AML-193 (cell line): ENCODE results near the gene TBC1D9B.

ENCODE experiments used
- DNase-seq, 2 experiments: peaks; one replicate each; lab custom pipeline; 2025; lab: John Stamatoyannopoulos, UW

The TBC1D9B gene

GRCh38 chr5:179906795-179907555 lies 722 bp downstream of the TBC1D9B start:
- peak; percentile 5 to 10 for DNase-seq

DNA sequence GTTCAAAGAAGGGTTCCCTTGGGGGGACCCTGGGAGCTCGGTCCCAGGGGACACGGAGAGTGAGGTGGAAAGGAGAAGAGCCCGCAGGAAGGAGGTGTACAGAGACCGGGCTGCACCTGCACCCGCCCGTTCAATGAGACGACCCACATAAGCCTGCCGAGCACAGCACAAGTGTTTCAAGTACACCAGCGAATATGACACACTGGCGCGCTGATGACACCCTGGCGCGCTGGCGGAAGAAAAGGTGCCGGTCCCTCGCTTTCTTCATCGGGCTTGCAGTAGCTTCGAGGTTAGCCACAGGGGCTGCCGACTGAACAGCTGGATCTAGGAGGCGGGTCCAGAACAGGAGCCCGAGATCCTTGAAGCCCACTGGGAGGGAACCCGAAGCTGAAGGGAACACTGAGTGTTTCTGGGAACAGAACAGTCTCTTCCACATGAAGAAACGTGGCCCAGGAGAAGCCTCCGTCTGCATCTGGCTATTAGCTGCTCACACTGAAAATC lies 1.4 kb downstream of the TBC1D9B start:
- DNase-seq = no peak

DNA sequence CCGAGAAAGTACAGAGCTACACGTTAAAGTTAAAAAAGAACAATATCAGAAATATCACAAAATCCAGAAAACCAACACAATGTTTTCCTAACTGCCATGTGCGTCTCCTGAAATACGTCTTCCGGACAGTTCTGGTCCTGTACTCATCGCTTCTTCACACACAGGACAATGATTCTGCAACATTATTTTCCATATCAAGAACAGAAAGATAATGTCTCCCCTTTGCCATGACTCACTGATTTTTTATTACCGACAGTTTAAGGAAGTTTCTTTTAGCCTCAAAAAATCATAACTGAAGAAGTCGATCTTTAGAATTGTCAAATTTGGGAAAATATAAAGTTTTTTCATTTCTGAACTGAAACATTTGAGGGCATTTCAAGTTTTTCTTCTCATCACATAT lies 2.5 kb downstream of the TBC1D9B start:
- peak; percentile 6 to 20 for DNase-seq

DNA sequence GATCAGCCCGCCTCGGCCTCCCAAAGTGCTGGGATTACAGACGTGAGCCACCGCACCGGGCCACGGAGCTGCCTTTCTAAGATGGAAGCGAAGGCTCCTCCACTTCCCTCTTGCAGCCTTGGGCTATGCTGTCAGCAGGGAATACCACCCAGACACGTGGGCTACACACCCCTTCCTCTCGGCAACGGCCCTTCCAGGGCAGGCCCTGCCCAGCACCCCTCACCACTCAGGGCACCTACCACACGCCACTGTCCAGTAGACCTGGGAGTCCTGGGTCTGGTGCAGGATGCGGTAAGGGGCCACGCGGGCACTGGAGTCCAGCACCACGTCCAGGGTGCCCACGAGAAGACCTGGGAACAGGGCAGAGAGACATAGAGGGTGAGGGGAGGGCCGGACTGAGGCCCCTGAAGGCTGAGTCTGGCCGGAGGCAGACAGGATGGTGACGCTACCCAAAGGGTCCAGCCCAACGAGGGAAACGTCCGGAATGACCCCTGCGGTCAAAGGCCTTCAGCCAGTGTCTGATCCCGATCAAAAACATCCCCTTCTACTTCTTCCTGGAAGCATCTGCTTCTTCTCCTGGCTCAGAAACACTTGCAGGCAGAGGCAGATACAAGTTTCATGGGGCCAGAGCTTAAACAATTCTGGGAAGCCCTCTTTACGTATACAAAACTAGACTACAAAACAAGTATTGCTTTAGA lies 3.1 kb downstream of the TBC1D9B start:
- no peak for DNase-seq

- DNase-seq = no peak
Measured at GRCh38 chr5:179902763-179903158, 4.9 kb downstream of the TBC1D9B start.

DNA sequence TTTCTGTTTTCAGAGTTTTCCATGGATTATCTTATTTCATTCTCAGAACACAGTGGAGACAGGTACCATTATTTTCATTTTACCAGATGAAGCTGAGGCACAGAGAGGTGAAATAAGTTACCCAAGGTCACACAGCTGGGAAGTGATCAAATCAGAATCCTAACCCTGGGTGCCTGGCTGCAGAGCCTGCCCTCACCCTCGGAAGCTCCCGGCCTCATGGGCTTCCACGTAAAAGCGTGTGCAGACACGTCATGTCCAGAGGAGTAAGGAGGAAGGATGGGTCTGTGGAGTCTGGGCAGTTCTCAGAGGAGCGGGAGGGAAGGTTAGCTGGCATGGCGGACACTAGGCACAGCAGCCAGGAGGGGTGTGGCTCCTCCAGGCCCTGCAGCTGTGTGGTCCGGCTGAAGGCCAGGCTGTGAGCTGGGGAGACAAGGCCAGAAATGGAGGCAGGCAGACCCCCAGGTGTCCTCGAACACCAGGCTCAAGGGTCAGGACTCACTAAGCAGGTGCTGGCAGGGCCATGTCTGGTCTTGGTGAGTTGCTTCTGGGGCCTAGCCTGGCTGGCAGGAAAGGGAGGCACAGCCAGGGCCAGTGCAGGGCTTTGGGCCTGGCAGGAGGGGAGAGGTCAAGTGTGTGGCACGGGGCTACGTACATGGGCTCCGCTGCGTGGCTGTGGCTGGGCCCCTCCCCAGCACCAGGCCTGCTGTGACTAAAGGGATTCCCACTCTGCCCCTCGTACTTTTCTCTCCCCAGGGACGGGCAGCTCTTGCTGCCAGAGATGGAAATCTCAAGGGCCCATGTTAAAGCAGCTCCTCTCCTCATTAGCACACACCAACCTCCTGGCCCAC lies 5.6 kb downstream of the TBC1D9B start:
- DNase-seq = no peak

GRCh38 chr5:179901462-179901861 lies 6.2 kb downstream of the TBC1D9B start:
- no peak for DNase-seq

- no peak for DNase-seq
Measured at GRCh38 chr5:179900711-179901110, 7.0 kb downstream of the TBC1D9B start.

DNA sequence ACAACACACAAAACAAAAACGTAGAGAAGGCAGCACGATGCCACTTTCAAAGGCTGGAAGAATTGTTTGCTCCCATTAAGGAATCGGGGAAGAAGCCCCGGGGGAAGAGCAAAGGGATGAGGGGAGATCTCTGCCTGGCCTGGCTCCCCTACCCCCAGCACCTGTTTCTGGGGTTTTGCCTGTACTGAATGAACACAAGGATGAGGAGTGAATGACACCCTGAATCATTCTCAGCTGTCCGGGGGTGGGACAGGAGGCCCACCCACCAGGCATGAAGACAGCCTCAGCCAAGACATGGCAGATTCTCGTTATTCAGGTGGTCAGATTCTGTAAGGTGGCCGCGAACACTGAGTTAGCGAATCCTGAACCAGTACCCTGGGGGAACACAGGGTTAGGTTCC lies 7.5 kb downstream of the TBC1D9B start:
- DNase-seq = no peak

DNA sequence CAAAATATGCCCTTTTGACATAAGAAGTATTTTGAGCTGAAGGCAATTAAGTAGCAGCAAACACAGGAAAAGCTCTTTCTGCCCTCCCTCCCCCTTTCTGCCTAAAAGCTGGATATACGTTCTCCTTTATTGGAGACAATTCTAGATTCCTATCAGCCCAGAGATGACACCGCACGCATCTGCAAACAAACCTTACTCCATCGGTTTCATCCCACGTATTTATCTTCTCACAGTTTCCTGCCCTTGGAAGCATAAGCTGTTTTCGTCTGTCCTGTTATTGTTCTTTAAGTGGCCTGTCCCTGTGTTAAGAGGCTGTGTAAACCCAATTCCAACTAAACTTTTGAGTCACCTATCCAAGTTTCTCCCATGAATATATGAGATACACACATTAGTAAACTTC lies 11.8 kb downstream of the TBC1D9B start:
- DNase-seq = no peak

GRCh38 chr5:179893958-179894895 lies 13.5 kb downstream of the TBC1D9B start:
- DNase-seq = no peak

DNA sequence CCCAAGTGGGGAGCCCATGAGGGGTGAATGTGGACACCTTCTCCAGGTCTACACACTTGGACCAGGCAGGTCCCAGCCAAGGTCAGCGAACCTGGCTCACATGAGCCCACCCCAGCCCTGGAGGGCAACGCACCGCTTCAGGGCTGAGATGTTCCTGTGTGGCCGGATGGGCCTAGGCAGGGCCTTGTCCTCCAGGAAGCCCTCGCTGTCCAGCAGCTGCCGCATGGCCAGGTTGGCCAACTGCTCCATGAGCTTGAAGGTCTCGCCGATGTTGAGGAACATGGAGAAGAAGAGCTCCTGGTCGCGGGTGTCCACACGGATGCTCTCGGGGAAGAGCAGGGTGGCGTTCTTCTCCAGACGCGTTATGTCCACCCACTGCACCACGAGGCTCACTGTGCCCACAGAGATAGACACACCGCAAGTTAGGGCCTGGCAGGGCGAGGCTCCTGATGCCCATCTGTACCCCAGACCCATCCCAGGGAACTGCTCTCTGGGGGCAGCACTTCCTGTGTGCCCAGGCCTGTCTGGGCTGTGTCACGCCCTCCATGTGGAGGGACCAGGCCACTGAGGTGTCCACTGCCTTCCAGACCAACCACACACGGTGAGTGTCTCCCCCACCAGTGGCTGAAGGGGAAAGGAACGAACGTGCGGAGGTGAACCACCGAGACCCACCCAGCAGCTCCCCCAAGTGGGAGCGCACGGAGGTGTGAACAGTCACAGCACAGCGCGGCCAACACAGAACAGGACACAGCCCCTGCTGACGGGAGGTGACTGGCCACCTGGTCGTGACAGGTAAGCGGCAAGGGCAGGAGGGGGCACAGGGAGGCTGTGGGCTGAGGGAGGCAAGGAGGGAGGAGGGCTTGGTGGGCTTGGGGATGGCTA lies 14.4 kb downstream of the TBC1D9B start:
- no peak for DNase-seq

DNA sequence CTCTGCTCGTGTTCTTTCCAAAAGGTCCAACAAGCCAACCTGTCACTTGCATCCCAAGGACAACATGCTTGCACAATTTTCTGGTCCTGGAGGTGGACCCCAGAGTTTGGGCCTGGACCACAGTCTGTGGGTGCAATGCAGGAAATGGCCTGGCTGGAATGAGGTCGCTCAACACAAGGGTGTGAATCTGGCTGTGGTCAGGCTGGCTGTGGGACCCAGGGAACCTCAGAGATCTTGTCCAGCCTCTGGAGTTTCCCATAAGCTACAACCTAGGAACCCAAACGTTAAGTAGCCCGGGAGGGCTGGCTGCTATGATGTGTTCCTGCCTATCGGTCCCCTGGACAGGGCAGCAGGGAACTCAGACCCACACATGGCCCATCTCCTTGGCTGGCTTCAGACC lies 15.4 kb downstream of the TBC1D9B start:
- DNase-seq = no peak

- DNase-seq = no peak
Measured at GRCh38 chr5:179890751-179891682, 16.7 kb downstream of the TBC1D9B start.

DNA sequence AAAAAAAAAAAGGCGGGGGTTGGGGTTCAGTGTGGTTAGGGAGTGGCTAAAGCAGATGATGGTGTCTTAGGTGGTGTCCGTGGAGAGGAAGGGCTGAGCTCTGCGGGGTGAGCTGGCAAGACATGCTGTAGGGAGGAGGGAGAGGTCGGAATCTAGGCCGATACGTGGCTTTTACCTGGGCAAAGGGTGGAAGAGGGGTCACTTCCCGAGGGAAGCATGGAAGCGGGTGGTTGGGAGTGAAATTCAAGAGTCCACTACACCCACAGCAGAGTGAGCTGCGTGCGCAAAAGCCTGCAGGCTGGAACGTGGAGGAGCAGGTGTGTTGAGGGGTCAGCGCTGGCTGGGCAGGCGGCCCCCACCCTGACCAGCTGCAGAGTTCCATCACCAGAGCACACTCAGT lies 17.8 kb downstream of the TBC1D9B start:
- no peak for DNase-seq

- no peak for DNase-seq
Measured at GRCh38 chr5:179887802-179888201, 19.9 kb downstream of the TBC1D9B start.

GRCh38 chr5:179887095-179887494 lies 20.6 kb downstream of the TBC1D9B start:
- DNase-seq = no peak

DNA sequence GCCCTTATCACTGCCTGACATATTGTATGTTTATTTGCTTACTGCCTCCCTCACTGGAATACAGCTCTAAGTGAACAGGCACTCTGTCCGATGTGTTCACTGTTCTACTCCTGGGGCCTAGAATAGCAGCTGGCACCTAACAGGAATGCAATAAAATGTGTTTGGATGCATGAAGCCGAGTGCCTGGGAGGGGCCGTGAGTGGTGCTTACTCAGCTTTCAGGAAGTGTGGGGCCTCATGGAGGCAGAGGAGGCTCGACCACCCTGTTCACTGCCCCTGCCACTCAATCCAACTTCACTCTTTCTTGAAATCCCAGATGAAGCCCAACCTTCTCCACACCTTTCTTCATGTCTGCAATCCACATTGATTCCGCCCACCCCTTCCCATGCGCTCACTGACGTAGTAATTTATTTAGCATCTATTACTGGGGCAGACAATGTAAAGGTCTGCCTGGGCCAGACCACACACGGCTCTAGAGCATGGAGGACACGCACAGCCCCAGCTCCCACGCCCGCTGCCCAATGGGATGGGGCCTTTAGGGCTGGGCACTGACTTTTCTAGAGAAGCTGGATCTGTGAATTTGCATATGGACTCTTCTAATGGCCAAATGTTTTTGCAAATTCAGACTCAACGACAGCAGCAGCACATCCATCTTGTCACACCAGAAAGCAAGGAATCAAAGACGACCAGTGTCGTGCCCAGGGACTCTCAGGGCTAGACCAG lies 21.3 kb downstream of the TBC1D9B start:
- DNase-seq = no peak
